Neutrophil (primary cell): ENCODE measurements around the gene SYTL2.
"Not testable (repeated sequence)": the region's sequence is repeated elsewhere in the genome, so short reads cannot be mapped to it uniquely, and the experiment has no call there.

Experiments used
- H3K27ac ChIP-seq: fragments of 200-600 bp; sonication (generic); 2 replicates; pipeline ENCODE4 v1.5.1; 2016; ENCODE audit warnings: mild to moderate bottlenecking, moderate library complexity
- H3K27me3 ChIP-seq: fragments of 200-600 bp; sonication (generic); 2 replicates; pipeline ENCODE4 v1.6.0; 2016; ENCODE audit warnings: mild to moderate bottlenecking
- H3K36me3 ChIP-seq: fragments of 200-600 bp; sonication (generic); 2 replicates; pipeline ENCODE4 v1.5.1; 2017
- H3K4me1 ChIP-seq, 2 experiments: fragments of 200-600 bp in 1 of 2; sonication (generic) in 1 of 2; 1 replicate in 1 of 2; 2 replicates in 1 of 2; pipeline versions ENCODE4 v1.5.1 to v1.6.1; 2013 to 2016; ENCODE audit warnings: low read depth in 1 of 2, low read length in 1 of 2, mild to moderate bottlenecking in 1 of 2, moderate library complexity in 1 of 2; ENCODE audit not compliant: control insufficient read depth in 1 of 2, insufficient read depth in 1 of 2
- H3K4me3 ChIP-seq, 2 experiments: fragments of 200-600 bp in 1 of 2; sonication (generic) in 1 of 2; 1 replicate in 1 of 2; 2 replicates in 1 of 2; pipeline ENCODE4 v1.5.1; 2013 to 2016; ENCODE audit warnings: low read depth in 1 of 2, low read length in 1 of 2, mild to moderate bottlenecking in 1 of 2, moderate library complexity in 1 of 2
- H3K9me3 ChIP-seq: fragments of 200-600 bp; sonication (generic); 2 replicates; pipeline ENCODE4 v1.5.1; 2016
- TF ChIP-seq, protein P1 (sequence below): fragments of 200-600 bp; sonication (generic); IDR thresholded peaks from 2 replicates; pipeline ENCODE4 v1.5.1; 2016; ENCODE audit warnings: antibody characterized with exemption

SYTL2 gene

DNA sequence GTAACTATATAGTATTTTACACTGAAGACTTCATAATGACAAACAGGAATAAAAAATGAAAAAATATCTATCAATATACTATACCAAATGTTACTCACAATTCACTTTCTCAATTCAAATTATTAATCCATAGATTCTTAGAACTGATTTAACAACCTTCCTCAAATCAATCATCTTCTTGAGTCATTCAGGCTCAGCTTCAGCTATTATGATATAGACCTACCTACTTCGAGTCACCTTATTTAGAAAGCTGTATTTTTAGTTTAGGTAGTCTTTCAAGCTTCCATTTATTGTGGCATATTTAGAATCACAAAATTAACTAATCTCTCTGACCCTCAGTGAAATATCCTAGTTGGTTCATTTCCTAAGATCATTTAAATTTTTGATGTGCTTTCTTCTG is 154.2 kb downstream of the SYTL2 start:
- Histone ChIP-seq H3K9me3 (no peaks in the 10 kb centered on the region), H3K4me1 (no peaks in the 10 kb centered on the region), H3K27me3 (no peaks in the 10 kb centered on the region), H3K4me3 (no peak overlapping the region), H3K27ac (no peak overlapping the region), H3K36me3 (peaks cover 40% of the 10 kb centered on the region)
- TF ChIP-seq, protein P1, sequence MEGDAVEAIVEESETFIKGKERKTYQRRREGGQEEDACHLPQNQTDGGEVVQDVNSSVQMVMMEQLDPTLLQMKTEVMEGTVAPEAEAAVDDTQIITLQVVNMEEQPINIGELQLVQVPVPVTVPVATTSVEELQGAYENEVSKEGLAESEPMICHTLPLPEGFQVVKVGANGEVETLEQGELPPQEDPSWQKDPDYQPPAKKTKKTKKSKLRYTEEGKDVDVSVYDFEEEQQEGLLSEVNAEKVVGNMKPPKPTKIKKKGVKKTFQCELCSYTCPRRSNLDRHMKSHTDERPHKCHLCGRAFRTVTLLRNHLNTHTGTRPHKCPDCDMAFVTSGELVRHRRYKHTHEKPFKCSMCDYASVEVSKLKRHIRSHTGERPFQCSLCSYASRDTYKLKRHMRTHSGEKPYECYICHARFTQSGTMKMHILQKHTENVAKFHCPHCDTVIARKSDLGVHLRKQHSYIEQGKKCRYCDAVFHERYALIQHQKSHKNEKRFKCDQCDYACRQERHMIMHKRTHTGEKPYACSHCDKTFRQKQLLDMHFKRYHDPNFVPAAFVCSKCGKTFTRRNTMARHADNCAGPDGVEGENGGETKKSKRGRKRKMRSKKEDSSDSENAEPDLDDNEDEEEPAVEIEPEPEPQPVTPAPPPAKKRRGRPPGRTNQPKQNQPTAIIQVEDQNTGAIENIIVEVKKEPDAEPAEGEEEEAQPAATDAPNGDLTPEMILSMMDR = no peak

DNA sequence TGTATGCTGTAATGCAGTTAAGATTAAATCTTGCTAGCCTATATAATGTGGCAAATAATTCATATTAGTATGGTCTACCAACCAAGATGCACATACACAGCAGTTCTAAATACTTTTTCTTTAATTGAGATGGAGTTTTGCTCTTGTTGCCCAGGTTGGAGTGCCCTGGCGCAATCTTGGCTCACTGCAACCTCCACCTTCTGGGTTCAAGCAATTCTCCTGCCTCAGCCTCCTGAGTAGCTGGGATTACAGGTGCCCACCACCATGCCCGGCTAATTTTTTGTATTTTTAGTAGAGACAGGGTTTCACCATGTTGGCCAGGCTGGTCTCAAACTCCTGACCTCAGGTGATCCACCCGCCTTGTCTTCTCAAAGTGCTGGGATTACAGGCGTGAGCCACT is 156.6 kb downstream of the SYTL2 start:
- H3K27ac ChIP-seq, H3K4me3 ChIP-seq, H3K9me3 ChIP-seq, H3K4me1 ChIP-seq, H3K27me3 ChIP-seq: not testable (repeated sequence)
- peaks cover 29% of the 10 kb centered on the region for H3K36me3 ChIP-seq

DNA sequence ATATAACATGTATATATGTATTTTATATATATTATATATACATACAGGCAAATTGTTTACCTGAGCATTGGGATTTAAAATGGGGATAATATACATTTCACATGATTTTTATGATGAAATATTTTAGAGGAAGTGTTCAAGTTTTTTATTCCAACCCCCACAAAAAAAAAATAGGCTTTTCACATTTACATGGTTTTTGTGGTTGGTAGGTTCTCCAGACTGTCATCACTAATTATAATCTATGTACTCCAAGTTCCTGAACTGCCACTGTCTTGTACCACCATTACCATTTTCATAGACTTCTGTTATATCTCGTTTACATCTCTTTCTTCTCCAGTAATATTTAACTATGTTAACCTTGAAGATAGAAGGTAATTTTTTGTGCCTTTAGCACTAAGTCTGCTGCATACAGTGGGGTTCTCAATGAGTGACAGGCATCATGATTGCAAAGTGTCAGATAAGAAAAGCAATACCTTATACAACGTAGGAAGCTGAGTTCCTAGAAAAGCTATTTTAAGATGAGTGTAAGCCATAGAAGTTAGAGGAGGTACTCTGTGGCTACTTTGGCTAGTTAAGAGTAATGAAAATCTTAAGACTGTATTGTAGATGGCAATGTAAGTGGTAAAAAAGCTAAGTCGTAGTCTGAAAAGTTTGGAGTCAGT is 158.0 kb downstream of the SYTL2 start:
- H3K27me3 ChIP-seq = no peaks in the 10 kb centered on the region

DNA sequence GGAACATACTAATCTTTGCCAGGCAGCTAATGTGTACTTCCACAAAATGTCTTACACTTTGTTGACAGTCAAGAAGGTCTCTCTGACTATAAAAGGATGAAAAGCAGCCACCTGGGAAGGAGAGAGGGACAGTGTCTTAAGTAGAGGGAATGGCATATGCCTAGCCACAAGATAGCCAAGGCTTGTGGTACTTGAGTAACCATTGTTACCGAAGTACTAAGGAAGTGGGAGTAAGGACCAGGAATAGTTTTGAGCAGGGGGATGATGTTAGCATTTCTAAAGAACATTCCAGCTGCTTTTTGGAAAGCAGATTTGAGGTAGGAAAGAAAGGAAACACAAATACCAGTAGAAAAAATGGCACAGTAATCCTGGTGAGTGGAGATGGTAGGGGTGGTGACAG is 159.8 kb downstream of the SYTL2 start:
- Histone ChIP-seq H3K27ac (no peak overlapping the region), H3K4me1 (peaks cover 13 to 16% of the 10 kb centered on the region in 2 experiments), H3K4me3 (no peak overlapping the region), H3K36me3 (peaks cover 16% of the 10 kb centered on the region), H3K27me3 (peaks cover 2% of the 10 kb centered on the region), H3K9me3 (no peaks in the 10 kb centered on the region)
- TF ChIP-seq, protein P1 = no peak

More for the DNA sequence above, 158.0 kb downstream of the SYTL2 start:
- Histone ChIP-seq H3K4me1 (peaks cover 5 to 6% of the 10 kb centered on the region in 2 experiments), H3K27ac (no peak overlapping the region), H3K9me3 (no peaks in the 10 kb centered on the region), H3K4me3 (no peak overlapping the region), H3K36me3 (peaks cover 26% of the 10 kb centered on the region)
- TF ChIP-seq, protein P1 = no peak

DNA sequence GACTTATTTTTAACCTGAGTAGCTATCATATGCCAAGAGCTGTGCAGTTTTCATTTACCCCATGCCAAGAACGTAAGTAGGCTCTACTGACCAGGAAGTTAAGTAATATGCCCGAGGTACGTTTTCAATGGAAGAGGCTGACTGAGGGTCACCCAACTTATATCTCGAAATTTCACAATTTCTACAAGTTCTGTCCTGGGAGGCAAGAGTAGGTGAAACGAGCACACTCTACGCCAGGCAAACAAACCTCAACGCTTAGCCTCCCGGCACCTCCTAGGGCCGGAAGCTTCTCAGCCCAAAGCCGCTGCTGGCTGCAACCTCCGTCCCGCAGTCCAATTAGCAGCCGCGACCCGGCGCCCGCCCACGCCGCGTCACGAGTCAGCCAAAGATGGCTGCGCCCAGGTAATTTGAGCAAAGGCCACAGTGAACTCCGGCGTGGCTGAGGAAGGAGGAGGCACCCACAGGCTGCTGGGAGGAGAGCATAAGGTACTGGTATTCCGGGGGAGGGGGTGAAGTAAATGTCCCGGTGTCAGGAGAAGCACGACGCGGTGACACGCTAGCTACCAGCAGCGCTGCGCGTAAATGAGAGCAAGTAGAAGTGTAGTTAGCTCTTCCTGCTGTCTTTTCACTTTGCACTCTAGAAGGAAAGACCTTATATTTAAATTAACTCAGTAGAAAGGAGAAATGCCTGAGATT is 163.2 kb downstream of the SYTL2 start, which contains the start of gene TMEM126A:
Gene TMEM126A, plus strand, starts transcription at position 364 of the 696 bp plus-strand sequence. CDS start 2,289 bp downstream, outside the sequence.
- H3K9me3 ChIP-seq = no peaks in the 10 kb centered on the region
- H3K27ac ChIP-seq = peak within 1 kb of the TSS; percentile 84
- H3K27me3 ChIP-seq = peaks cover 35% of the 10 kb centered on the region
- TF ChIP-seq, protein P1 = peak; percentile 47
- peaks cover 13 to 16% of the 10 kb centered on the region in 2 experiments for H3K4me1 ChIP-seq
- H3K4me3 ChIP-seq = peak within 1 kb of the TSS; percentile 83
- H3K36me3 ChIP-seq = no peaks in the 10 kb centered on the region

DNA sequence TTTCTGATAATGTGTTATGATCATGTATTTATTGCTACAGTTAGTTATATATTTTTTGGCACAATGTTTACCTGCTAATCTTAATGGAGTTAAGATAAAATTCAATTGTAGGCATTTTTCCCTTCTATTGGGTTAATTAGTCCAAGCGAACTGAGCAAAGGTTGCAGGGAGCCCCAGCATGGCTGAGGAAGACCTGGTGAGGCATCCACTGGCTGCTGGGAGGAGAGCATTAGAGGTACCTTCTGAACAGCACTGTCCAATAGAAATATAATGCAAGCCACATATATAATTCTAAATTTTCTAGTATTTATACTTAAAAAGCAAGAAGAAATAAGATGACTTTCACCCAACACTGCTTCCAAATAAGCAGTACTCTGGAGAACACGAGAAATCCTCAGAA is 163.9 kb downstream of the SYTL2 start:
- H3K4me3 ChIP-seq = peak overlapping the region; percentile 83
- TF ChIP-seq, protein P1 = no peak
- H3K27ac ChIP-seq = peak overlapping the region; percentile 84
- no peaks in the 10 kb centered on the region for H3K36me3 ChIP-seq
- no peaks in the 10 kb centered on the region for H3K9me3 ChIP-seq
- peaks cover 13 to 16% of the 10 kb centered on the region in 2 experiments for H3K4me1 ChIP-seq
- H3K27me3 ChIP-seq = peaks cover 41% of the 10 kb centered on the region
